GM12872 (cell line): Measurements from ENCODE around the gene DOCK11.

Experiments
- CTCF ChIP-seq: IDR thresholded peaks from 3 replicates; pipeline ENCODE4 v1.5.1; 2011; ENCODE audit warnings: low read depth, mild to moderate bottlenecking, low read length, moderate library complexity; ENCODE audit not compliant: insufficient read depth

The DOCK11 gene

GRCh38 chrX:118520216-118521206, 24.9 kb downstream of the DOCK11 start:
- no peak for TF ChIP-seq CTCF

DNA sequence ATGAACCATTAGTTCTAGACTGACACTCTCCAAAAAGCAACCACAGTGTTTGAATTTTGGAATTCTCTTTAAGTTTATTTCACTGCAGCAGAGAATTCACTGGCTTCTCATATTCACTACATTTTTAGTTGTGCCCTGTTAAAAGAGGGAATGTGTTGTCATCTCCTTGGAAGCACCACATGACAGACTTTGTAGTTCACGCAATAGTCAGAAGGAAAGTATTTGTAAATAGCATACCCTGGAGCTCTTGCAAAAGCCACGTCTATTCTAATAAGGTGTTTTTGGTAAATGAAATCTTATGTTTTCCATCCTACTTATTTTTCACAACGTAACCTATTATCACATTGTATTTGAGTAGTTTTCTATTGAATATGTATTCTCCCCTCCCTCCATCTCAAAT, 25.8 kb downstream of the DOCK11 start:
- TF ChIP-seq CTCF = no peak

DNA sequence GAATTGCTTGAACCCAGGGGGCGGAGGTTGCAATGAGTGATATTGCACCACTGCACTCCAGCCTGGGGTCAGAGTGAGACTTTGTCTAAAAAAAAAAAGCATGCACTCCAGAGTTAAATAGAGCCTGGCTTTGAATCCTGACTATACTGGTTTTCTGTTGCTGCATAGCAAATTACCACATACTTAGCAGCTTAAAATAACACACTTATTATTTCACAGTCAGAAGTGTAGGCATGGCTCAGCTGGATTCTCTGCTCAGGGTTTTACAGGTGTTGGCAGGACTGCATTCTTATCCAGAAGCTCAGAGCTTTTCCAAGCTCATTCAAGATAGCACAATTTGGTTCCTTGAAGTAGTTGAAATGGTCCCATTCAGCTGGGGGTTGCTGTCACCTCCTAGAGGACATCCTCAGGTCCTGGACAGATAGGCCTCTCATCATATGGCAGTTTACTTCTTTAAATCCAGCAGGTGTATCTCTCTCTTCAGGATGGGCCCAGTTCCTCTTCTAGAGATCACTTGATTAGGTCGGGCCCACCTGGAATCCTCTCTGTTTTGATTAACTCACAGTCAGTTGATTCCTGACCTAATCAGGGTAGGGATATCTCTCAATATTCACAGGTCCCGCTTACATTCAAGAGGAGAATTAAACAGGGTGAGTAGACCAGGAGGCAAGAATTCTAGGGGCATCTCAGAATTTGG, 26.8 kb downstream of the DOCK11 start:
- TF ChIP-seq CTCF = no peak

GRCh38 chrX:118523920-118524319, 28.3 kb downstream of the DOCK11 start:
- TF ChIP-seq CTCF = no peak

GRCh38 chrX:118524344-118524743, 28.7 kb downstream of the DOCK11 start:
- no peak for TF ChIP-seq CTCF

GRCh38 chrX:118525174-118525730, 29.6 kb downstream of the DOCK11 start:
- no peak for TF ChIP-seq CTCF

GRCh38 chrX:118526149-118526548, 30.5 kb downstream of the DOCK11 start:
- TF ChIP-seq CTCF = no peak
